KBM-7 (cell line): ENCODE data around the gene SNRNP35.
"Not testable (repeated sequence)": the region's sequence is repeated elsewhere in the genome, so short reads cannot be mapped to it uniquely, and the experiment has no call there.

ENCODE experiments used
- DNase-seq: peaks from one replicate; pipeline ENCODE4 v3.0.0-alpha.2; 2015
- in situ Hi-C: fragments of 300-500 bp; cut with MboI; formaldehyde crosslinking; loops from 2 replicates; pipeline ENCODE4 v1.14.3; 2020; ENCODE audit warnings: low sequenced_read_pairs, low pct_unique_long_range_greater_than_20kb, mixed read lengths

The SNRNP35 gene

GRCh38 chr12:123445388-123446332 is 12.3 kb upstream of the SNRNP35 start:
- DNase-seq, result no peak
- in situ Hi-C loops, result no loop called here

- no peak for DNase-seq
- in situ Hi-C loops, result no loop called here
These were observed 11.6 kb upstream of the SNRNP35 start for GRCh38 chr12:123446333-123446713.

GRCh38 chr12:123449249-123449733 is 8.6 kb upstream of the SNRNP35 start:
- in situ Hi-C loops, result no loop called here
- no peak for DNase-seq

GRCh38 chr12:123449856-123450255 is 8.1 kb upstream of the SNRNP35 start:
- in situ Hi-C loops, result no loop called here
- no peak for DNase-seq

GRCh38 chr12:123450636-123451035 is 7.3 kb upstream of the SNRNP35 start:
- in situ Hi-C loops, result no loop called here
- DNase-seq, result no peak

GRCh38 chr12:123452276-123452550 is 5.7 kb upstream of the SNRNP35 start:
- DNase-seq, result peak; percentile 40
- in situ Hi-C loops, result not testable (repeated sequence)

GRCh38 chr12:123453165-123453564 is 4.8 kb upstream of the SNRNP35 start:
- in situ Hi-C loops, result no loop called here
- peak; percentile 52 for DNase-seq

- DNase-seq, result not testable (repeated sequence)
These were observed 5.2 kb downstream of the SNRNP35 start for GRCh38 chr12:123463174-123463573.

GRCh38 chr12:123465084-123465483 is 7.1 kb downstream of the SNRNP35 start:
- DNase-seq, result no peak
- in situ Hi-C loops, result no loop called here

More at GRCh38 chr12:123463174-123463573, 5.2 kb downstream of the SNRNP35 start:
- in situ Hi-C loops, result not testable (repeated sequence)

GRCh38 chr12:123468786-123469185 is 10.8 kb downstream of the SNRNP35 start:
- peak; percentile 32 for DNase-seq
- in situ Hi-C loops, result no loop called here

GRCh38 chr12:123469978-123470377 is 12.0 kb downstream of the SNRNP35 start:
- in situ Hi-C loops, result no loop called here
- no peak for DNase-seq

- in situ Hi-C loops, result no loop called here
- no peak for DNase-seq
These were observed 13.6 kb downstream of the SNRNP35 start for GRCh38 chr12:123471374-123472068.

- in situ Hi-C loops, result no loop called here
- no peak for DNase-seq
These were observed 14.5 kb downstream of the SNRNP35 start for GRCh38 chr12:123472438-123472849.

- in situ Hi-C loops, result no loop called here
- DNase-seq, result no peak
These were observed 16.7 kb downstream of the SNRNP35 start for GRCh38 chr12:123474485-123475245.

GRCh38 chr12:123475246-123475703 is 17.3 kb downstream of the SNRNP35 start:
- DNase-seq, result no peak
- in situ Hi-C loops, result no loop called here

GRCh38 chr12:123478069-123478468 is 20.1 kb downstream of the SNRNP35 start:
- no peak for DNase-seq
- in situ Hi-C loops, result no loop called here

- in situ Hi-C loops, result no loop called here
These were observed 20.8 kb downstream of the SNRNP35 start for GRCh38 chr12:123478762-123479161.

GRCh38 chr12:123479442-123480180 is 21.7 kb downstream of the SNRNP35 start:
- in situ Hi-C loops, result no loop called here
- DNase-seq, result no peak

More at GRCh38 chr12:123478762-123479161, 20.8 kb downstream of the SNRNP35 start:
- no peak for DNase-seq

- in situ Hi-C loops, DNase-seq: not testable (repeated sequence)
These were observed 23.3 kb downstream of the SNRNP35 start for GRCh38 chr12:123481251-123481650.
